Spleen (tissue), 11 donors: ENCODE measurements around the gene HOXB7. TPM values are rescaled to one million over a fixed set of nuclear protein-coding genes. Genes with fewer than 3 reads are reported as not detected.

Experiments
- DNase-seq: peaks from one replicate; pipeline ENCODE4 v3.0.0-alpha.2; 2020
- H3K27ac ChIP-seq, 8 donors: fragments of 200-600 bp; sonication (generic) in 7 of 8; 1 replicate in 4 of 8; 2 replicates in 4 of 8; pipeline versions ENCODE4 v1.5.0 to v1.8.0; 2016 to 2021; ENCODE audit warnings: inconsistent platforms in 4 of 8, mild to moderate bottlenecking in 4 of 8, moderate library complexity in 1 of 8
- H3K27me3 ChIP-seq, 7 donors: fragments of 200-600 bp; sonication (generic) in 6 of 7; replicated peaks in 1 of 7; 1 replicate in 4 of 7; 2 replicates in 3 of 7; pipeline versions ENCODE4 v1.5.0 to v1.8.0; 2016 to 2021; ENCODE audit warnings: inconsistent platforms in 3 of 7, mild to moderate bottlenecking in 1 of 7
- H3K36me3 ChIP-seq, 6 donors: fragments of 200-600 bp; sonication (generic) in 5 of 6; 1 replicate in 4 of 6; 2 replicates in 2 of 6; pipeline versions ENCODE4 v1.5.0 to v1.8.0; 2016 to 2021; ENCODE audit warnings: inconsistent platforms in 2 of 6
- H3K4me1 ChIP-seq, 6 donors: fragments of 200-600 bp; sonication (generic) in 5 of 6; 1 replicate in 3 of 6; 2 replicates in 3 of 6; pipeline versions ENCODE4 v1.5.0 to v1.8.0; 2016 to 2021; ENCODE audit warnings: inconsistent platforms in 3 of 6
- H3K4me3 ChIP-seq, 8 donors: fragments of 200-600 bp; sonication (generic) in 7 of 8; 1 replicate in 4 of 8; 2 replicates in 4 of 8; pipeline versions ENCODE4 v1.5.0 to v1.8.0; 2016 to 2021; ENCODE audit warnings: inconsistent platforms in 4 of 8, mild to moderate bottlenecking in 4 of 8, moderate library complexity in 2 of 8
- H3K9me3 ChIP-seq, 8 donors: fragments of 200-600 bp; sonication (generic) in 7 of 8; 1 replicate in 4 of 8; 2 replicates in 4 of 8; pipeline versions ENCODE4 v1.5.0 to v1.8.0; 2016 to 2021; ENCODE audit warnings: inconsistent platforms in 4 of 8
- CTCF ChIP-seq, 11 experiments: fragments of 200-600 bp in 7 of 11; fragments of 450-650 bp in 4 of 11; sonication (generic) in 4 of 11; IDR thresholded peaks in 8 of 11; conservative IDR thresholded peaks in 3 of 11; 1 replicate in 7 of 11; 2 replicates in 4 of 11; pipeline versions ENCODE4 v1.4.0 to v1.8.0; 2016 to 2021; ENCODE audit warnings: antibody characterized with exemption in 11 of 11, inconsistent platforms in 4 of 11, mild to moderate bottlenecking in 1 of 11
- POLR2A ChIP-seq, 3 donors: fragments of 450-650 bp; IDR thresholded peaks; one replicate each; pipeline ENCODE4 v1.5.1; 2017; ENCODE audit warnings: antibody characterized with exemption in 3 of 3, mild to moderate bottlenecking in 1 of 3
- POLR2AphosphoS5 ChIP-seq, 3 donors: sonication (generic); formaldehyde crosslinking; IDR thresholded peaks; one replicate each; pipeline ENCODE4 v1.5.1; 2017; ENCODE audit warnings: antibody characterized with exemption in 3 of 3
- WGBS, 5 donors: extraction: QIAGEN DNeasy Blood & Tissue Kit in 3 of 5; methylation state at CpG; one replicate each; pipeline versions ENCODE4 v1.1.5 to v1.1.7; 2013 to 2018; 5-methylcytosine and 5-hydroxymethylcytosine counted together
- intact Hi-C: fragments of 100-400 bp; cut with DNase I; formaldehyde crosslinking; loops from one replicate; pipeline ENCODE4 v1.15.0; 2023; ENCODE audit warnings: low total_unique reads
- polyA plus RNA-seq, 3 donors: library from polyadenylated mRNA; stranded (reverse); fragments of 200-250 nt; gene quantifications; one replicate each; pipeline ENCODE4 v1.2.1, GENCODE V29; 2013
- total RNA-seq, 7 donors: library from RNA; depleted of rRNA in 3 of 7; stranded (reverse); fragments of >200 nt in 3 of 7; fragmentation: NEBNext Ultra II Directional in 4 of 7; extraction: Animal tissue kit (Norgen Biotek cat#: 25700) in 4 of 7; gene quantifications; one replicate each; pipeline versions ENCODE4 v1.1.0 to v1.2.1, GENCODE V29; 2016 to 2021
- donor health status: healthy with polysubstance abuse.
- donor health status: DM: no; HTN: no; CAD: no; lungs with moderate emphysema.
- donor health status: DM: no; HTN: no; CAD: no.
- donor health status: Bipolar disorder and iron deficiency.
- donor health status: healthy.
- donor health status: DM: no; HTN: no; CAD: no.
- donor health status: DM: yes; HTN: yes; CAD: no.

Gene HOXB7
- total and polyA plus RNA-seq, 10 donors, result 1.3 to 7.5 (median 3.1) TPM

- WGBS, 5 donors, result 21 to 37% (median 29%) methylated on average over 21 to 43 of the region's 43 CpGs
- peak overlapping the region in 6 of 8 donors; percentile 15 to 85 (median 61) for H3K4me3 ChIP-seq
- H3K27me3 ChIP-seq, result peaks cover 0 to 68% (median 50%) of the 10 kb centered on the region in 7 donors
- TF ChIP-seq CTCF (IDR thresholded peaks at IDR 0.05 in 8 of 11, conservative IDR thresholded peaks at IDR 0.05 in 3 of 11) (no peak), POLR2AphosphoS5 (IDR thresholded peaks at IDR 0.05) (peak in 1 of 3 donors; percentile 43)
- no peaks in the 10 kb centered on the region for H3K36me3 ChIP-seq
- intact Hi-C loops, result no loop called here
- no peaks in the 10 kb centered on the region for H3K9me3 ChIP-seq
- DNase-seq, result no peak
- H3K27ac ChIP-seq, result peak overlapping the region; percentile 23 to 89 (median 81)
- peaks cover 5 to 73% (median 44%) of the 10 kb centered on the region in 6 donors for H3K4me1 ChIP-seq
These were observed 34.1 kb downstream of the HOXB7 start for GRCh38 chr17:48576479-48577309.

GRCh38 chr17:48575673-48576478 lies 34.9 kb downstream of the HOXB7 start:
- no peaks in the 10 kb centered on the region for H3K9me3 ChIP-seq
- H3K27ac ChIP-seq, result peak overlapping the region; percentile 23 to 89 (median 81)
- intact Hi-C loops, result no loop called here
- WGBS, 5 donors, result 48 to 65% (median 61%) methylated on average over 22 of the region's 22 CpGs
- no peaks in the 10 kb centered on the region for H3K36me3 ChIP-seq
- TF ChIP-seq CTCF (IDR thresholded peaks at IDR 0.05 in 8 of 11, conservative IDR thresholded peaks at IDR 0.05 in 3 of 11) (no peak), POLR2AphosphoS5 (IDR thresholded peaks at IDR 0.05) (peak in 2 of 3 donors; percentile 9 to 34)
- H3K4me1 ChIP-seq, result peaks cover 5 to 65% (median 40%) of the 10 kb centered on the region in 6 donors
- DNase-seq, result no peak
- peaks cover 0 to 61% (median 41%) of the 10 kb centered on the region in 7 donors for H3K27me3 ChIP-seq
- H3K4me3 ChIP-seq, result peak overlapping the region in 3 of 8 donors; percentile 55 to 85 (median 70)

GRCh38 chr17:48575066-48575582 lies 35.7 kb downstream of the HOXB7 start:
- H3K4me1 ChIP-seq, result peaks cover 5 to 58% (median 40%) of the 10 kb centered on the region in 6 donors
- WGBS, 5 donors, result 66 to 84% (median 74%) methylated on average over 7 of the region's 7 CpGs
- no peaks in the 10 kb centered on the region for H3K36me3 ChIP-seq
- no peaks in the 10 kb centered on the region for H3K9me3 ChIP-seq
- TF ChIP-seq POLR2A (IDR thresholded peaks at IDR 0.05) (no peak), POLR2AphosphoS5 (IDR thresholded peaks at IDR 0.05) (no peak), CTCF (IDR thresholded peaks at IDR 0.05 in 8 of 11, conservative IDR thresholded peaks at IDR 0.05 in 3 of 11) (no peak)
- DNase-seq, result no peak
- peak overlapping the region in 1 of 8 donors; percentile 85 for H3K4me3 ChIP-seq
- intact Hi-C loops, result no loop called here
- H3K27ac ChIP-seq, result peak overlapping the region in 7 of 8 donors; percentile 58 to 89 (median 83)
- peaks cover 0 to 61% (median 34%) of the 10 kb centered on the region in 7 donors for H3K27me3 ChIP-seq
